ENCODE results near the gene NEAT1.
"Not testable (repeated sequence)": the region's sequence is repeated elsewhere in the genome, so short reads cannot be mapped to it uniquely, and the experiment has no call there.

NEAT1 gene

GRCh38 chr11:65452806-65453490 lies 30.4 kb downstream of the NEAT1 start:
- Mint-ChIP-seq H3K4me3 (peak overlapping the region; percentile 25), H3K9me3 (no peaks in the 10 kb centered on the region), H3K36me3 (ENCODE audit: low read depth) (peaks cover 5% of the 10 kb centered on the region), H3K4me1 (ENCODE audit: low read depth) (peaks cover 43% of the 10 kb centered on the region), H3K27me3 (no peaks in the 10 kb centered on the region), H3K27ac (no peak overlapping the region)

DNA sequence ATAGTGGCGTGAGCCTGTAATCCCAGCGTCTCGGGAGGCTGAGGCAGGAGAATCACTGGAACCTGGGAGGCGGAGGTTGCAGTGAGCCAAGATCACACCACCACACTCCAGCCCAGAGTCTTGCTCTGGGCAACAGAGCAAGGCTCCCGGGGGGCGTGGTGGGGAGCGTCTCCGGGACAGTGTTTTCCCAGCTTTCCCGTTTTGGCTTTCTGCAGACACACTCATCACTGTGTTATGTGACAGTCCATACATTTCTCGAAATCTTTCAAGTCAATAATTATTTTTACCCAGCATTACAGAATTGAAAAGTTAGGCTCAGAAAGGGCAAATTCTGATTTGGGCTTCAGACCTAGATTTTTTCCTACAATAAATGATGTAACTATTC lies 31.7 kb downstream of the NEAT1 start:
- Mint-ChIP-seq H3K27me3 (no peaks in the 10 kb centered on the region), H3K27ac (no peak overlapping the region), H3K4me1 (ENCODE audit: low read depth) (peaks cover 35% of the 10 kb centered on the region), H3K36me3 (ENCODE audit: low read depth) (peaks cover 5% of the 10 kb centered on the region), H3K4me3 (peak overlapping the region; percentile 89), H3K9me3 (no peaks in the 10 kb centered on the region)

- Mint-ChIP-seq H3K9me3 (no peaks in the 10 kb centered on the region), H3K36me3 (ENCODE audit: low read depth) (peaks cover 5% of the 10 kb centered on the region), H3K4me3 (peak overlapping the region; percentile 89), H3K4me1 (ENCODE audit: low read depth) (peaks cover 35% of the 10 kb centered on the region), H3K27ac (peak overlapping the region; percentile 87), H3K27me3 (no peaks in the 10 kb centered on the region)
Measured at GRCh38 chr11:65454696-65455456, 32.3 kb downstream of the NEAT1 start.

DNA sequence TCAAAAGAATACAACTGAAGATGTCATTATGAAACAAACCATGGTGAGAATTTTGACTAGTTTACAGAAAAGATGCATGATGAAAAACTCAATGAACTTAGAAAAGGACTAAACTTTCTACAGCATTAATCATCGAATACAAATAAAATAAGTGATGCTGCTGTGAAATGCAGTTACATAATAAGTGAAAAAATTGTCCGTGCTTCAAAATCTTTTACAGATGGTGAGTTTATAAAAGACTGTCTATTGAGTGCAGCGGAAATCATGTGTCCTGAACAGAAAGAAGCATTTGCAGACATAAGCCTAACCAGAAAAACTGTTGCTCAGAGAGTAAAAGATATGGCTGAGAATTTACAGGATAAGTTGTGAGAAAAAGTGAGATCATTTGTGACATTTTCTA lies 33.8 kb downstream of the NEAT1 start:
- H3K27ac Mint-ChIP-seq = no peak overlapping the region
- H3K27me3 Mint-ChIP-seq = no peaks in the 10 kb centered on the region
- peaks cover 35% of the 10 kb centered on the region for H3K4me1 Mint-ChIP-seq (ENCODE audit: low read depth)

GRCh38 chr11:65459552-65459951 lies 37.0 kb downstream of the NEAT1 start:
- H3K9me3 Mint-ChIP-seq = no peaks in the 10 kb centered on the region
- peaks cover 21% of the 10 kb centered on the region for H3K4me1 Mint-ChIP-seq (ENCODE audit: low read depth)
- H3K27ac Mint-ChIP-seq = no peak overlapping the region

More for the DNA sequence above, 33.8 kb downstream of the NEAT1 start:
- Mint-ChIP-seq H3K4me3 (peak overlapping the region; percentile 59), H3K36me3 (ENCODE audit: low read depth) (peaks cover 5% of the 10 kb centered on the region), H3K9me3 (no peaks in the 10 kb centered on the region)

GRCh38 chr11:65465471-65465870 lies 42.9 kb downstream of the NEAT1 start:
- not testable (repeated sequence) for H3K27me3 Mint-ChIP-seq

More at GRCh38 chr11:65459552-65459951, 37.0 kb downstream of the NEAT1 start:
- Mint-ChIP-seq H3K27me3 (no peaks in the 10 kb centered on the region), H3K36me3 (ENCODE audit: low read depth) (peaks cover 5% of the 10 kb centered on the region), H3K4me3 (no peak overlapping the region)

DNA sequence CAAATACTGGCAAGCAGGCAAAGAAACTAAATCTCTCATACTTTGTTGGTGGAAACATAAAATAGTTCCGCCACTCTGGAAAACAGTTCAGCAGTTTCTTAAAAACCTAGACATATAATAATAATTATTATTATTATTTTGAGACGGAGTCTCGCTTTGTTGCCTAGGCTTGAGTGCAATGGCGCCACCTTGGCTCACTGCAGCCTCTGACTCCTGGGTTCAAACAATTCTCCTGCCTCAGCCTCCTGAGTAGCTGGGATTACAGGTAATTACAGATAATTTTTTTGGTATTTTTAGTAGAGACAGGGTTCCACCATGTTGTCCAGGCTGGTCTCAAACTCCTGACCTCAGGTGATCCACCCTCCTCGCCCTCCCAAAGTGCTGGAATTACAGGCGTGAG lies 44.7 kb downstream of the NEAT1 start:
- H3K4me1 Mint-ChIP-seq (ENCODE audit: low read depth) = peaks cover 27% of the 10 kb centered on the region
- H3K27ac Mint-ChIP-seq = not testable (repeated sequence)

More at GRCh38 chr11:65465471-65465870, 42.9 kb downstream of the NEAT1 start:
- not testable (repeated sequence) for H3K4me3 Mint-ChIP-seq; H3K27ac Mint-ChIP-seq; H3K36me3 Mint-ChIP-seq (ENCODE audit: low read depth); H3K9me3 Mint-ChIP-seq
- H3K4me1 Mint-ChIP-seq (ENCODE audit: low read depth) = peaks cover 11% of the 10 kb centered on the region

DNA sequence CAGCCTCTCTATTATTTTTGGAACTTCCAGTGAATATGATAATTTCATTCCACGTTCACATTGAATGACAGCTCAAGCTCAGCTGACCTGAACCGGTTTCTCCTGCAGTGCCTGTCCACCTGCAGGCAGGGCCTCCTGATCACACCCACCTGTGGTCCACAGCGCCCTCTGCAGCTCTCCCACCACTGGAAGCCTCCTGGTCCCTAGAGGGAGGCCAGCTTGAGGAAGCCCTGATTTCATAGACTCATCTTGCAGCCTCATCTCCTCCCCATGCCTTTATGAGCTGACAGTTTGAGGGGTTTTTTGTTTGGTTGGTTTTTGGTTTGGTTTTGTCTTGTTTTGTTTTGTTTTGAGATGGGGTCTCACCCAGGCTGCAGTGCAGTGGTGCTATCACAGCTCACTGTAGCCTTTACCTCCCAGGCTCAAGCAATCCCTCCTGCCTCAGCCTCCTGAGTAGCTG lies 46.3 kb downstream of the NEAT1 start:
- H3K9me3 Mint-ChIP-seq = no peaks in the 10 kb centered on the region
- no peak overlapping the region for H3K27ac Mint-ChIP-seq
- peaks cover 35% of the 10 kb centered on the region for H3K4me1 Mint-ChIP-seq (ENCODE audit: low read depth)
- H3K36me3 Mint-ChIP-seq (ENCODE audit: low read depth) = no peaks in the 10 kb centered on the region
- H3K4me3 Mint-ChIP-seq = no peak overlapping the region
- H3K27me3 Mint-ChIP-seq = no peaks in the 10 kb centered on the region

More for the DNA sequence above, 44.7 kb downstream of the NEAT1 start:
- H3K4me3 Mint-ChIP-seq; H3K9me3 Mint-ChIP-seq; H3K27me3 Mint-ChIP-seq; H3K36me3 Mint-ChIP-seq (ENCODE audit: low read depth): not testable (repeated sequence)

GRCh38 chr11:65470433-65471049 lies 47.9 kb downstream of the NEAT1 start:
- H3K4me3 Mint-ChIP-seq = no peak overlapping the region

GRCh38 chr11:65471447-65471891 lies 48.9 kb downstream of the NEAT1 start:
- H3K4me1 Mint-ChIP-seq (ENCODE audit: low read depth) = peaks cover 47% of the 10 kb centered on the region
- no peaks in the 10 kb centered on the region for H3K9me3 Mint-ChIP-seq
- H3K4me3 Mint-ChIP-seq = peak overlapping the region; percentile 68
- H3K27ac Mint-ChIP-seq = peak overlapping the region; percentile 96
- H3K27me3 Mint-ChIP-seq = no peaks in the 10 kb centered on the region
- peaks cover 3% of the 10 kb centered on the region for H3K36me3 Mint-ChIP-seq (ENCODE audit: low read depth)

More at GRCh38 chr11:65470433-65471049, 47.9 kb downstream of the NEAT1 start:
- Mint-ChIP-seq H3K4me1 (ENCODE audit: low read depth) (peaks cover 42% of the 10 kb centered on the region), H3K36me3 (ENCODE audit: low read depth) (no peaks in the 10 kb centered on the region), H3K27me3 (no peaks in the 10 kb centered on the region), H3K9me3 (no peaks in the 10 kb centered on the region), H3K27ac (peak overlapping the region; percentile 96)

DNA sequence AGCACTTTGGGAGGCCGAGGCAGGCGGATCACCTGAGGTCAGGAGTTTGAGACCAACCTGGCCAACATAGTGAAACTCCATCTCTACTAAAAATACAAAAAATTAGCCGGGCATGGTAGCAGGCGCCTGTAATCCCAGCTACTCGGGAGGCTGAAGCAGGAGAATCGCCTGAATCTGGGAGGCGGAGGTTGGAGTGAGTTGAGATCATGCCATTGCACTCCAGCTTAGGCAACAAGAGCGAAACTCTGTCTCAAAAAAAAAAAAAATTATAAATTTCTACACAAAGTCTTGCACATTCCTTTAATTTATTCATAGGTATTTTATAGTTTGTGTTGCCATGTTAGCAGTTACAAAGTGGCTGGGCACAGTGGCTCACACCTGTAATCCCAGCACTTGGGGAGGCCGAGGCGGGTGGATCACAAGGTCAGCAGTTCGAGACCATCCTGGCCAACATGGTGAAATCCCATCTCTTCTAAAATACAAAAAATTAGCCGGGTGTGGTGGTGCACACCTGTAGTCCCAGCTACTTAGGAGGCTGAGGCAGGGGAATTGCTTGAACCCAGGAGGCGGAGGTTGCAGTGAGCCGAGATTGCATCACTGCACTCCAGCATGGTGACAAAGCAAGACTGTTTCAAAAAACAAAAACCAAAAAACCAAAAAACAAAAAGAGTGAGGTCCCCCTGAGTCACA lies 50.1 kb downstream of the NEAT1 start:
- not testable (repeated sequence) for H3K36me3 Mint-ChIP-seq (ENCODE audit: low read depth); H3K27me3 Mint-ChIP-seq; H3K9me3 Mint-ChIP-seq
- H3K27ac Mint-ChIP-seq = peak overlapping the region; percentile 96
- H3K4me1 Mint-ChIP-seq (ENCODE audit: low read depth) = peaks cover 51% of the 10 kb centered on the region
- H3K4me3 Mint-ChIP-seq = peak overlapping the region; percentile 68

DNA sequence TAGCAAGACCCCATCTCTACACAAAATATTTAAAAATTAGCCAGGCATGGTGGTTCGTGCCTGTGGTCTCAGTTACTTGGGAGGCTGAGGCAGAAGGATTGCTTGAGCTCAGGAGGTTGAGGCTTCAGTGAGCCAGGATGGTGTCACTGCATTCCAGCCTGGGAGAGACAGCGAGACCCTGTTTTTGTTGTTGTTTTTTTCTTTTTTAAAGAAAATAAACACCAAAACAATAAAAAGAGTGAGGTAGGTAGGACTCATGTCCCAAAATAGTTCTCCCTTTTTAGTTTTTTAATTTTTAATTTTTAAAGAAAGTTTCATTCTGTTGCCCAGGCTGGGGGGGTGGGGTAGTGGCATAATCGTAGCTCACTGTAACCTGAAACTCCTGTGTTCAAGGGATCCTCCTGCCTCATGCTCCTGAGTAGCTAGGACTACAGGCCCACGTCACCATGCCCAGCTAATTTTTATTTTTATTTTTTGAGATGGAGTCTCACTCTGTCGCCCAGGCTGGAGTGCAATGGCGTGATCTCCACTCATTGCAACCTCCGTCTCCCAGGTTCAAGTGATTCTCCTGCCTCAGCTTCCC lies 50.8 kb downstream of the NEAT1 start:
- peak overlapping the region; percentile 17 for H3K4me3 Mint-ChIP-seq
- peaks cover 9% of the 10 kb centered on the region for H3K36me3 Mint-ChIP-seq (ENCODE audit: low read depth)
- H3K4me1 Mint-ChIP-seq (ENCODE audit: low read depth) = peaks cover 56% of the 10 kb centered on the region
- no peak overlapping the region for H3K27ac Mint-ChIP-seq
- H3K9me3 Mint-ChIP-seq = no peaks in the 10 kb centered on the region
- H3K27me3 Mint-ChIP-seq = no peaks in the 10 kb centered on the region

GRCh38 chr11:65474864-65475263 lies 52.3 kb downstream of the NEAT1 start:
- peaks cover 9% of the 10 kb centered on the region for H3K36me3 Mint-ChIP-seq (ENCODE audit: low read depth)
- H3K9me3 Mint-ChIP-seq = no peaks in the 10 kb centered on the region
- H3K27ac Mint-ChIP-seq = peak overlapping the region; percentile 41
- H3K4me3 Mint-ChIP-seq = peak overlapping the region; percentile 47
- H3K4me1 Mint-ChIP-seq (ENCODE audit: low read depth) = peaks cover 62% of the 10 kb centered on the region
- H3K27me3 Mint-ChIP-seq = no peaks in the 10 kb centered on the region

GRCh38 chr11:65476632-65477148 lies 54.1 kb downstream of the NEAT1 start:
- Mint-ChIP-seq H3K4me3 (peak overlapping the region; percentile 90), H3K9me3 (no peaks in the 10 kb centered on the region), H3K4me1 (ENCODE audit: low read depth) (peaks cover 51% of the 10 kb centered on the region), H3K27ac (peak overlapping the region; percentile 94), H3K36me3 (ENCODE audit: low read depth) (peaks cover 9% of the 10 kb centered on the region), H3K27me3 (no peaks in the 10 kb centered on the region)

All from stimulated activated naive CD8-positive, alpha-beta T cell treated with anti-CD3 and anti-CD28 coated beads, Interleukin-15, Interleukin-2, amounts not matched to agents 100 ng/mL and 50 ng/mL, for 24 hours (primary cell).